RCC 7860 (cell line): ENCODE data around the gene CREBBP.

ENCODE experiments used
- DNase-seq: peaks from one replicate; pipeline ENCODE4 v3.0.0-alpha.2; 2015; ENCODE audit warnings: low spot score
- FAIRE-seq: peaks from 2 replicates; lab custom pipeline; 2012; peaks lifted over from hg19 to GRCh38; lab: Jason Lieb, UNC

The CREBBP gene

GRCh38 chr16:3879887-3880564, 487 bp downstream of the CREBBP start:
- DNase-seq (peak; percentile 10), FAIRE-seq (no peak)

DNA sequence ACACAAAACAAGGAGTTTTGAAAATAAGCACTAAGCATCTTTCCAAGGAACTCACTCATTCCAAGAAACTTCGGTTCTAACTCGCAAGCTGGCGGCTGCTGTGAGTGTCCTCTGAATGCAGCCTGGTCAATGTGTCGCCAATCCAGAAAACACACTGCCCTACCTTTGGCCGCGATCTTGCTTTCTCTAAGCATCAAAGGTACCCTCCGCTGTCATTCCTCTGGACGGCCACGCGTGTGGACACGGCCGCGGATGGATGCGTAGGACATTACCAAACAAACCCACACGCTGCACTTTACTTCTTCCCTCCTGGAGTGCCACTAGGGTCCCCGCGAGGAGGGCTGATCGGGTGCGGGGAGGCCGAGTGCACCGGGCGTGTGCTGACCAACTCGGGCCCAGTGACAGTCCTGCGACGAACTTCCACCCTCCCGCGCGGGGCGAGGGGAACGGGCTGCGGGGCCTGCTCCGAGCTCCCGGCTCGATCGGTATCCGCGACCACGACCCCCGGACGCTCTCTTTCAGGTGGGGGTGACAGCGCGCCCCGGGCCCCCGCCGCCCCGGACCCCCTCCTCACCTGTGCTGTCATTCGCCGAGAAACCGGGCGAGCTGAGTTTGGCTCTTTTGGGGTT, 1.1 kb downstream of the CREBBP start:
- FAIRE-seq, result no peak

DNA sequence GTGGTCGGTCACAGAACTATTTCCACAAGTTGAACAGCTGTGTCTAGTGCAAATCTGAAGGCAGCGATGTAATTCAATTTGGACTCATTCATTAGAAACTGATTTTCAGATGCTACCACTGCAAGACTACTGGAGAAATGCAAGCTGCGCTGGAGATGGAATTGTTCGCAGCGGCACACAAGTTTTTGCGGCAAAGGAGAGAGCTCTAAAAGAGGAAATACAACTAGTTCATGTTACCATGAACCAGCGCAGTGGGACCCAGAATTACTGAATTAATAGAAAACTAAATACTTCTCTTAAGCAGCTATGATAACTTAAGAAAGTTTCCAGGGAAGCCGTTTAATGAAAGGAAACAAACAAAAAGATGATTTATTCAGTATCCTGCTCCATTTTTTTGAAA, 1.9 kb downstream of the CREBBP start:
- FAIRE-seq (no peak), DNase-seq (no peak)

More for the DNA sequence above, 1.1 kb downstream of the CREBBP start:
- DNase-seq, result no peak

GRCh38 chr16:3876695-3877094, 3.8 kb downstream of the CREBBP start:
- DNase-seq (no peak), FAIRE-seq (no peak)

- no peak for FAIRE-seq
- no peak for DNase-seq
Observed at GRCh38 chr16:3876160-3876559, 4.4 kb downstream of the CREBBP start.

GRCh38 chr16:3874794-3875692, 5.5 kb downstream of the CREBBP start:
- DNase-seq (no peak), FAIRE-seq (no peak)

DNA sequence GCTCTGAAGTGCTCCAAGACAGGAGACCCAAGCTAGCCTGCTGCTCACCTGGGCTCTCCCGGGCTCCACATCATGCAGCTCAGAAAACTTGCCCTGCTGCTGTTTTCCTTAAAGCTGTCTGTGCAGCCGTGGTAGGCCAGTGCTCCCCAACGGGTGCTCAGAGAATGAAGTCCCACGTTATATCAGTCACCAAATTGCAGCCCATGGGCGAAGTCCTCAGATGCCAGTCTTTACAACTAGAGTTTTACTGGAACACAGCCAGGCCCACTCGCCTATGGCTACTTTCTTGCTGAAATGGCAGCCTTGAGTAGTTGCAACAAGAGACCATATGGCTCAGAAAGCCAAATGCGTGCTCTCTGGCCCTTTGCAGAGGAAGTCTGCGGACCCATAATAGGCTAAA, 6.3 kb downstream of the CREBBP start:
- DNase-seq, result no peak

GRCh38 chr16:3873482-3874173, 6.9 kb downstream of the CREBBP start:
- no peak for FAIRE-seq
- no peak for DNase-seq

More for the DNA sequence above, 6.3 kb downstream of the CREBBP start:
- FAIRE-seq, result no peak

DNA sequence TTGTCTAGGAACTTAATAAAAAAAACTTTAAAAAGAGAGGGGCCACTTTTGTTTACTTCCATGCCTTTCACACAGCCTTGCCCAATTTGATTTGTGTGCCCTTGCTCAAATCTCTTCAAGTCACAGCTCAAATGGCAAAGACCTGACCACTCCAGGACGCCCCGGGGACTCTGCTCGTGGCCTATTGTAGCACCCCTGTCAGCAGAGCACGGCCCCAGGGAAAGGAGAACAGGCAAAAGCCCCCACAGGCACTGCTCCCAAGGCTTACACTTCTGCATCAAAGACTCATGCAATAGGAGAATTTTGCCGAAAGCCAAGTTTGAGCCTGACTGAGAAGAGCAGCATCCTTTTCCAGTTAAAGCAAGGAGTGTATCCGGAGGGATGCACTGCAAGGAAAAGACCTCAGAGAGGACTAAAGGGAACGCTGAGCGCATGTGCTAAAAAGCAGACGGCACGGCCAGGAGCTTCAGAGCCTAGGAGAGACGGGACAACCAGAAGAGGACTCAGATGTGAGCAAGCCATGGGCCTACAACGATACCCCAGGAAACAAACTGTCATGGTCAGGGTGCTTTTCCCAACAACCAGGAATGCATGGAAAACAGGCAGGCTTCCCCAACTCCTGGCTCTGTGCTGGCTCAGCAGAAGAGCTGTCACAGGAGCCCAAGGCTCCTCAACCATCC, 8.2 kb downstream of the CREBBP start:
- FAIRE-seq, result no peak
- DNase-seq, result no peak

DNA sequence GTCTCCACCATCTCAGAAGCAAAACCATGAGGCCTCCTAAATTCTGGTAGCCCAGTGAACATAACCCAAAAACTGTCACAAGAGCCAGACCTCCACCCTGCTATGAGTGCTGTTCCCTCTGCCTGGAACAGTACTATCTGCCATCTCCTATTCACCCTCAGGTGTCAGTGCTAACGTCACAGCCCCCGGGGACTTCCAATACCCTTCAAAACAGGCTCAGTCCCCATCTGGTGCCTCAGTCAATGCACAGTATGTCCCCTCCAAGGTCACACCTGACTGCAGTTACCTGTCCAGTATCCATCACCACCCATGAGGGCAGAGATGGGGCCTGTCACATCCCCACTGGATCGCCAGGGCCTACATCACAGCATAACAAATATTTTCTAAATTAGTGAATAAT, 11.5 kb downstream of the CREBBP start:
- DNase-seq (no peak), FAIRE-seq (no peak)

GRCh38 chr16:3868556-3868955, 12.0 kb downstream of the CREBBP start:
- DNase-seq, result no peak
- FAIRE-seq, result no peak

DNA sequence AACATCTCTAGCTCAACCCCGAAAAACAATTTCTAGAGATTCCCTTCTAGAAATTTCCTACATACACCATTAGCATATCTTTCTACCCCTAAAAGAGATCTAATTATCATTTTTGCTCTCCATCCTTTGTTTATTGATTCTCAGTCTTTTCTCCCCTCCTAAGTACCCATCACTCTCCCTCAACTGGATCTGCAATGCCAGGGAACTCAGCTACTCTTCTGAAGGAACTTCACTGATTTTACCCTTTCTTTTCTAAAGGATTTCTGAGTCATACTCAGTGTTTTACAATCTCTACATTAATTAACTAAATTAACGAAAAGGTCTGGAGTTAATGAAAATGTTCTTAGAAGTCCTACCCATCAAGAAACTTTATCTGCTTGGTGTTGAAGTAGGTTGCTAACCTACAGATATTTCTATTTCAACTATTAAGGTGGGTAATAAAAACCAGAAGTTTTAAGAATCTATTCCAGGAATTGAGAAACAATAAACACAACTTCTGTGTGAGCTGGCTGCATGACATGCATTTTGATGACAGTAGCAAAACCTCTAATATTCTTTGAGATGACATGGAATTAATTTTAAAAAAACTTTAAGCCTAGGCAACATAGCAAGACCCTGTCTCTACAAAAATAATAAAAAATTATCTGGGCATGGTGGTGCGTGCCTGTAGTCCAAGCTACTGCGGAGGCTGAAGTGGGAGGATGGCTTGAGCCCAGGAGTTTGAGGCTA, 13.6 kb downstream of the CREBBP start:
- no peak for DNase-seq
- FAIRE-seq, result no peak

- FAIRE-seq (no peak), DNase-seq (no peak)
Observed at GRCh38 chr16:3865241-3865640, 15.3 kb downstream of the CREBBP start.

- FAIRE-seq (no peak), DNase-seq (no peak)
Observed at GRCh38 chr16:3864562-3864961, 16.0 kb downstream of the CREBBP start.

DNA sequence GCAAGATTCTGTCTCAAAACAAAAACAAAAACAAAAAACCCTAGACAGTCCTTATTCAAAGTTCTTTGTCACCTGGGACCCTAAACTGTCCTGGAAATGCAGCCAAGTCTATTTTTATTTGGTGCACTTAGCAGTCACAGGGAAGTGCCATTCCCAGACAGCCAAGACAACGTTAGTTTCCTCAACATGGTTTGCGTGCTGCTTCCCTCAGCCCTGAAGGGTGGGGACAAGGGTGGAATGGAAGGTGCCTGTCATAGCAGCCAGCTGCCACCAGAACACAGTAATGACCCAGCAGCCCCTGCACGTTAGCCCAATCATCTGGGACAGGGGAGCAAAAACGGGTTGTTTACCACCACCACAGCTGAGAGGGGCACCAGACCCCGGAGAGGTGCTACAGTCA, 16.9 kb downstream of the CREBBP start:
- FAIRE-seq (no peak), DNase-seq (no peak)

DNA sequence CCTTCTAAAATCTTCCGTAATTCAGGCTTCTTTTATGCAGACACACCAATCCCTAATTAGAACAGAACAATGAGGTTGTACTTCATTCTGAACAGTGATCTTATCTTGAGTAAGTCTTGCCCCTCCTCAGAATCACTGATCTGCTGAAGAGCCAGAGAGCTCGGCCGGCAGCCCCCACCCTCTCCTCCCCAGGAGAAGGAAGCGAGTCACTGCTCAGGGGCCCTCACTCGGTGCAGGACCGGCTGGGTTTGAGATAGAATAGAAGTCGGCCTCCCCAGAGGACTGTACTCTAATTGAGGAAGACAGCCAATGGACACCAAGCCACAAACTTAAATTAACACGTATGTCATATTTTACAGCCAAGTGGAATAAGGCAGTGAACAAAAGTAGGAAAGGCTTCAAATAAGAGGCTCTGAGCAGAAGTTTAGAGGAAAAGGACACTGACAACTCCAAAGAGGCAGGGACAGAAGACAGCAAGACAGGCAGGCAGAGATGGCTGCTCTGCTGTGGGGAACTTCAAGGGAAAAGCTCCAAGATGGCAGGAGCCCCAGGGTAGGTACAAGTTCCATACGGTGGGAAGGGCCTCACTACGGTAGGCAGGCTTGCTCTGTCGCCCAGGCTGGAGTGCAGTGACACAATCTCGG, 18.6 kb downstream of the CREBBP start:
- DNase-seq, result peak; percentile 34
- peak; percentile 44 for FAIRE-seq

DNA sequence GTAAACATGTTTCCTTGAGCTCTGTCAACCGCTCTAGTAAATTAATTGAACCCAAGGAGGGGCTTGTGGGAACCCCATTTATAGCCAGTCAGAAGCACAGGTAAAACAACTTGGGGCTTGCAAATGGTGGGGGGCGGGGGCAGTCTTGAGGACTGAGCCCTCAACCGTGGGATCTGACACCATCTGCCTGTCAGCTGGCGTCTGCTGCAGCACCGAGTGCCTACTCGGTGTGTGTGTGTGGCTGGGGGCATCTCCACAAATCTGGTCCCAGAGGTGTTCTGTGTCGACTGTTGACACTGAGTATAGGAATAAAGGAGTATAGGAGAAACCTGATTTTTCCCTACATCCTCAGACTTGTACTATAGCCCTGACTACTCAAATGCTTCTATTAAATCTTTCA, 20.6 kb downstream of the CREBBP start:
- FAIRE-seq, result no peak
- DNase-seq, result no peak

DNA sequence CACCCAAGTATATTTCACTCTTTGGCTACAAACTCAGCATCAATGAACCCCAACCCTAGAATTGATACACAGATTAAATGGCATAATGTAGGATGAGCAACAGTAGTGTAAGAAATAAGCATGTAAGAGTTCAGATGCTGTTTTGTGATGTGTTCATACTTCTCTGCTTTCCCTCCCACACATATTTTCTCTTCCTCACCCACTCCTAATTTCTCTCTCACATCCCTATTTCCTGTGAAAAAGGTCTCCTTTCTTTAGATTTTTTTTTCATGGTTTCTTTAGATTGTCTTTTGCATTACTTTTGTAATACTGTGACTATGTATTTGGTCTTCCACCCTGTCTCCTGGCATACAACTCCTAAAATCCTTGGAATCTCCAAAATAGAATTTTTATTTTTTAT, 21.7 kb downstream of the CREBBP start:
- FAIRE-seq (no peak), DNase-seq (no peak)
